ENCODE results near the gene KRTAP5-5. TPM values are rescaled to one million over a fixed set of nuclear protein-coding genes. Genes with fewer than 3 reads are reported as not detected.

KRTAP5-5 gene
- total RNA-seq, 2 experiments from 2014 or later: not detected

- no peak overlapping the region for H3K27ac Mint-ChIP-seq
- peaks cover 34% of the 10 kb centered on the region for H3K27me3 Mint-ChIP-seq
- POLR2A ChIA-PET: interaction anchor here (1.2 kb wide), 1 partner anchor 123 kb away, joined by 4 read pairs; no protein-coding TSS in a partner anchor
- H3K36me3 Mint-ChIP-seq (ENCODE audit: low read depth): no peaks in the 10 kb centered on the region
- CTCF ChIA-PET: interaction anchor here (2.9 to 9.9 kb wide), 3 partner anchors 19 to 34 kb away, joined by 8 to 66 read pairs (median 14); no protein-coding TSS in a partner anchor
- DNase-seq: no peak
- ATAC-seq: no peak
- H3K4me1 Mint-ChIP-seq (ENCODE audit: low read depth): no peaks in the 10 kb centered on the region
- H3K9me3 Mint-ChIP-seq: no peaks in the 10 kb centered on the region
- intact Hi-C loops (cut with micrococcal nuclease): no loop called here
- TF ChIP-seq CTCF (IDR thresholded peaks at IDR 0.05): no peak
- H3K4me3 Mint-ChIP-seq: no peak overlapping the region
Observed at GRCh38 chr11:1674173-1675131, 44.9 kb downstream of the KRTAP5-5 start.

GRCh38 chr11:1675536-1676228, 46.1 kb downstream of the KRTAP5-5 start:
- no peak for DNase-seq
- no peak overlapping the region for H3K27ac Mint-ChIP-seq
- ATAC-seq: no peak
- no peaks in the 10 kb centered on the region for H3K9me3 Mint-ChIP-seq
- H3K4me1 Mint-ChIP-seq (ENCODE audit: low read depth): no peaks in the 10 kb centered on the region
- no peak for TF ChIP-seq CTCF (IDR thresholded peaks at IDR 0.05)
- ChIA-PET POLR2A (interaction anchor here (1.2 kb wide), 1 partner anchor 121 kb away, joined by 4 read pairs; no protein-coding TSS in a partner anchor), CTCF (interaction anchor here (2.9 to 9.9 kb wide), 3 partner anchors 17 to 35 kb away, joined by 8 to 66 read pairs (median 14); no protein-coding TSS in a partner anchor)
- no peak overlapping the region for H3K4me3 Mint-ChIP-seq
- intact Hi-C loops (cut with micrococcal nuclease): no loop called here
- H3K27me3 Mint-ChIP-seq: peaks cover 35% of the 10 kb centered on the region
- H3K36me3 Mint-ChIP-seq (ENCODE audit: low read depth): no peaks in the 10 kb centered on the region

GRCh38 chr11:1676229-1676740, 46.7 kb downstream of the KRTAP5-5 start:
- no peak overlapping the region for H3K4me3 Mint-ChIP-seq
- ATAC-seq (no peak), DNase-seq (no peak)
- no peak for TF ChIP-seq CTCF (IDR thresholded peaks at IDR 0.05)
- H3K27me3 Mint-ChIP-seq: peaks cover 35% of the 10 kb centered on the region
- H3K36me3 Mint-ChIP-seq (ENCODE audit: low read depth): no peaks in the 10 kb centered on the region
- intact Hi-C loops (cut with micrococcal nuclease): no loop called here
- no peaks in the 10 kb centered on the region for H3K9me3 Mint-ChIP-seq
- ChIA-PET POLR2A (interaction anchor here (1.2 kb wide), 1 partner anchor 121 kb away, joined by 4 read pairs; no protein-coding TSS in a partner anchor), CTCF (interaction anchor here (2.9 to 9.9 kb wide), 3 partner anchors 17 to 36 kb away, joined by 8 to 66 read pairs (median 14); no protein-coding TSS in a partner anchor)
- H3K4me1 Mint-ChIP-seq (ENCODE audit: low read depth): no peaks in the 10 kb centered on the region
- H3K27ac Mint-ChIP-seq: no peak overlapping the region

- H3K9me3 Mint-ChIP-seq: no peaks in the 10 kb centered on the region
- H3K4me3 Mint-ChIP-seq: no peak overlapping the region
- peaks cover 21% of the 10 kb centered on the region for H3K27me3 Mint-ChIP-seq
- no peak overlapping the region for H3K27ac Mint-ChIP-seq
- DNase-seq: no peak
- POLR2A ChIA-PET: no interaction called here
- CTCF ChIA-PET: interaction anchor here (1.0 to 9.9 kb wide), 6 partner anchors 13 to 153 kb away, joined by 3 to 66 read pairs (median 7); no protein-coding TSS in a partner anchor
- no peaks in the 10 kb centered on the region for H3K36me3 Mint-ChIP-seq (ENCODE audit: low read depth)
- ATAC-seq: no peak
- intact Hi-C loops (cut with micrococcal nuclease): no loop called here
- no peak for TF ChIP-seq CTCF (IDR thresholded peaks at IDR 0.05)
- H3K4me1 Mint-ChIP-seq (ENCODE audit: low read depth): no peaks in the 10 kb centered on the region
Observed at GRCh38 chr11:1679881-1680280, 50.3 kb downstream of the KRTAP5-5 start.

Other genes with a start within 250 kb of the KRTAP5-5 start
- gene BRSK2, start 239.8 kb upstream of the KRTAP5-5 start, total RNA-seq: 1 to 10 TPM; 1.1 to 2.0 TPM
- gene MOB2, start 143.0 kb upstream of the KRTAP5-5 start, total RNA-seq: 10 to 100 TPM; 13.2 to 14.0 TPM
- 1 to 10 TPM; 1.4 to 2.0 TPM for gene DUSP8, start 57.5 kb upstream of the KRTAP5-5 start, total RNA-seq
- gene KRTAP5-1, start 44.5 kb upstream of the KRTAP5-5 start, total RNA-seq: not detected
- gene KRTAP5-2, start 31.5 kb upstream of the KRTAP5-5 start, total RNA-seq: not detected
- not detected for gene KRTAP5-3, start 21.3 kb upstream of the KRTAP5-5 start, total RNA-seq
- not detected for gene KRTAP5-4, start 7.6 kb upstream of the KRTAP5-5 start, total RNA-seq
- not detected for gene KRTAP5-6, start 67.4 kb downstream of the KRTAP5-5 start, total RNA-seq
- gene IFITM10, start 120.8 kb downstream of the KRTAP5-5 start, total RNA-seq: under 1 TPM; 0.07 to 0.31 TPM
- 10 to 100 TPM; 44.9 to 45.6 TPM for gene CTSD, start 134.2 kb downstream of the KRTAP5-5 start, total RNA-seq
- not detected for gene SYT8, start 205.2 kb downstream of the KRTAP5-5 start, total RNA-seq
- under 1 TPM in 1 of 2 experiments, not detected in 1; 0.92 TPM for gene TNNI2, start 209.2 kb downstream of the KRTAP5-5 start, total RNA-seq
- gene LSP1, start 223.3 kb downstream of the KRTAP5-5 start, total RNA-seq: 100 to 1,000 TPM; 247 to 251 TPM

Data from activated CD8-positive, alpha-beta T cell treated with anti-CD3 and anti-CD28 coated beads for 36 hours (primary cell).